Measurements from ENCODE around the gene LRRC28. TPM values are rescaled to one million over a fixed set of nuclear protein-coding genes. Genes with fewer than 3 reads are reported as not detected.
"Not testable (repeated sequence)": the region's sequence is repeated elsewhere in the genome, so short reads cannot be mapped to it uniquely, and the experiment has no call there.

Gene LRRC28
- total RNA-seq, 2 experiments from 2014 or later = 12.5 to 14.4 TPM

DNA sequence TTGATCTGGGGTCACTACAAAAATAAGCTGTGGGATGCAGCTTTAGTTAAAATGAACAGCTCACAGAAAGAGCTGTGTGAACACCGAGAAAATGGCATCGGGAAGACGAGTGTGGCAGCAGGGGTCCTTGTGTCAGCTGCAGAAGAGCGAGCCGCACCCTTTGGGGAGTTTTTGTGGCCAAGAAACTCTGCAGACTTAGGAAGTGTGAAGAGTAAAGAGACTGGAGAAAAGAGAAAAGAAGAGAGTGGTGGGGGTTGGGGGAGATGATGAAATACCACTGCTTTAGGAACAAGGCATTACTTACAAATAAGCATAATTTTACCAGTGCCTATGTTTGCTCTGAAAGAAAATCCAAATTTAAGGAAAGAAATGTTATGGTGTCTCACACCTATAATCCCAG lies 147.8 kb downstream of the LRRC28 start:
- CTCF ChIA-PET = no interaction called here
- ATAC-seq (ENCODE audit: poor library complexity) = no peak

GRCh38 chr15:99399618-99400017 lies 148.3 kb downstream of the LRRC28 start:
- H3K9me3 Mint-ChIP-seq = no peaks in the 10 kb centered on the region
- H3K4me1 Mint-ChIP-seq (ENCODE audit: low read depth) = no peaks in the 10 kb centered on the region
- TF ChIP-seq, protein P1, sequence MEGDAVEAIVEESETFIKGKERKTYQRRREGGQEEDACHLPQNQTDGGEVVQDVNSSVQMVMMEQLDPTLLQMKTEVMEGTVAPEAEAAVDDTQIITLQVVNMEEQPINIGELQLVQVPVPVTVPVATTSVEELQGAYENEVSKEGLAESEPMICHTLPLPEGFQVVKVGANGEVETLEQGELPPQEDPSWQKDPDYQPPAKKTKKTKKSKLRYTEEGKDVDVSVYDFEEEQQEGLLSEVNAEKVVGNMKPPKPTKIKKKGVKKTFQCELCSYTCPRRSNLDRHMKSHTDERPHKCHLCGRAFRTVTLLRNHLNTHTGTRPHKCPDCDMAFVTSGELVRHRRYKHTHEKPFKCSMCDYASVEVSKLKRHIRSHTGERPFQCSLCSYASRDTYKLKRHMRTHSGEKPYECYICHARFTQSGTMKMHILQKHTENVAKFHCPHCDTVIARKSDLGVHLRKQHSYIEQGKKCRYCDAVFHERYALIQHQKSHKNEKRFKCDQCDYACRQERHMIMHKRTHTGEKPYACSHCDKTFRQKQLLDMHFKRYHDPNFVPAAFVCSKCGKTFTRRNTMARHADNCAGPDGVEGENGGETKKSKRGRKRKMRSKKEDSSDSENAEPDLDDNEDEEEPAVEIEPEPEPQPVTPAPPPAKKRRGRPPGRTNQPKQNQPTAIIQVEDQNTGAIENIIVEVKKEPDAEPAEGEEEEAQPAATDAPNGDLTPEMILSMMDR (IDR thresholded peaks at IDR 0.05) = no peak
- no peaks in the 10 kb centered on the region for H3K27me3 Mint-ChIP-seq
- H3K27ac Mint-ChIP-seq = no peak overlapping the region
- no peaks in the 10 kb centered on the region for H3K36me3 Mint-ChIP-seq (ENCODE audit: low read depth)
- Histone ChIP-seq H3K36me3 (ENCODE audit: insufficient read depth, low read length) (no peaks in the 10 kb centered on the region), H3K4me3 (ENCODE audit: low read length) (no peak overlapping the region), H3K27ac (ENCODE audit: low read depth in 1 of 2, low read length in 2 of 2) (no peak overlapping the region), H3K27me3 (ENCODE audit: control insufficient read depth in 1 of 2, insufficient read depth in 2 of 2, low read length in 2 of 2) (no peaks in the 10 kb centered on the region), H3K4me1 (ENCODE audit: insufficient read depth, low read length) (no peaks in the 10 kb centered on the region), H3K9me3 (ENCODE audit: control insufficient read depth in 1 of 2, insufficient read depth in 1 of 2, low read length in 2 of 2) (peaks cover 0 to 4% of the 10 kb centered on the region in 2 experiments)
- ATAC-seq (ENCODE audit: poor library complexity) (no peak), DNase-seq (no peak)
- no peak overlapping the region for H3K4me3 Mint-ChIP-seq
- CTCF ChIA-PET = no interaction called here
- POLR2A ChIA-PET = no interaction called here
- intact Hi-C loops (cut with DNase I, micrococcal nuclease) = no loop called here

More for the DNA sequence above, 147.8 kb downstream of the LRRC28 start:
- TF ChIP-seq, protein P1 (IDR thresholded peaks at IDR 0.05) = no peak
- DNase-seq = no peak
- POLR2A ChIA-PET = no interaction called here
- Mint-ChIP-seq H3K4me1 (ENCODE audit: low read depth) (no peaks in the 10 kb centered on the region), H3K9me3 (no peaks in the 10 kb centered on the region), H3K27me3 (no peaks in the 10 kb centered on the region), H3K4me3 (no peak overlapping the region), H3K36me3 (ENCODE audit: low read depth) (no peaks in the 10 kb centered on the region), H3K27ac (no peak overlapping the region)
- intact Hi-C loops (cut with DNase I, micrococcal nuclease) = no loop called here
- Histone ChIP-seq H3K27ac (ENCODE audit: low read depth in 1 of 2, low read length in 2 of 2) (no peak overlapping the region), H3K4me3 (ENCODE audit: low read length) (no peak overlapping the region), H3K36me3 (ENCODE audit: insufficient read depth, low read length) (no peaks in the 10 kb centered on the region), H3K9me3 (ENCODE audit: control insufficient read depth in 1 of 2, insufficient read depth in 1 of 2, low read length in 2 of 2) (peaks cover 0 to 4% of the 10 kb centered on the region in 2 experiments), H3K27me3 (ENCODE audit: control insufficient read depth in 1 of 2, insufficient read depth in 2 of 2, low read length in 2 of 2) (no peaks in the 10 kb centered on the region), H3K4me1 (ENCODE audit: insufficient read depth, low read length) (no peaks in the 10 kb centered on the region)

DNA sequence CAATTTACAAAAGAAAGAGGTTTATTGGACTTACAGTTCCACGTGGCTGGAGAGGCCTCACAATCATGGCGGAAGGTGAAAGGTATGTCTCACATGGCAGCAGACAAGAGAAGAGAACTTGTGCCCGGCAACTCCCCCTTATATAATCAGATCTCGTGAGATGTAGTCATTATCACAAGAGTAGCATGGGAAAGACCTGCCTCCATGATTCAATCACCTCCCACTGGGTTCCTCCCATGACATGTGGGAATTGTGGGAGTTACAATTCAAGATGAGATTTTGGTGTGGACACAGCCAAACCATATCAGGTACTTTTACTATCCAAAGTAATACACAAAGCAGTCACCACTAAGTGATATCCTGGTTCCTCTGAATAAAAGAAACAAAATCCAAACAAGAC lies 149.9 kb downstream of the LRRC28 start:
- H3K36me3 Mint-ChIP-seq (ENCODE audit: low read depth); H3K4me1 Mint-ChIP-seq (ENCODE audit: low read depth); H3K27ac Mint-ChIP-seq; H3K4me3 ChIP-seq (ENCODE audit: low read length); DNase-seq; ATAC-seq (ENCODE audit: poor library complexity); POLR2A ChIA-PET; H3K9me3 ChIP-seq (ENCODE audit: control insufficient read depth in 1 of 2, insufficient read depth in 1 of 2, low read length in 2 of 2); H3K27me3 Mint-ChIP-seq; H3K36me3 ChIP-seq (ENCODE audit: insufficient read depth, low read length); H3K9me3 Mint-ChIP-seq; H3K4me1 ChIP-seq (ENCODE audit: insufficient read depth, low read length); H3K27ac ChIP-seq (ENCODE audit: low read depth in 1 of 2, low read length in 2 of 2); CTCF ChIA-PET; H3K27me3 ChIP-seq (ENCODE audit: control insufficient read depth in 1 of 2, insufficient read depth in 2 of 2, low read length in 2 of 2); intact Hi-C loops (cut with DNase I, micrococcal nuclease); H3K4me3 Mint-ChIP-seq: not testable (repeated sequence)

DNA sequence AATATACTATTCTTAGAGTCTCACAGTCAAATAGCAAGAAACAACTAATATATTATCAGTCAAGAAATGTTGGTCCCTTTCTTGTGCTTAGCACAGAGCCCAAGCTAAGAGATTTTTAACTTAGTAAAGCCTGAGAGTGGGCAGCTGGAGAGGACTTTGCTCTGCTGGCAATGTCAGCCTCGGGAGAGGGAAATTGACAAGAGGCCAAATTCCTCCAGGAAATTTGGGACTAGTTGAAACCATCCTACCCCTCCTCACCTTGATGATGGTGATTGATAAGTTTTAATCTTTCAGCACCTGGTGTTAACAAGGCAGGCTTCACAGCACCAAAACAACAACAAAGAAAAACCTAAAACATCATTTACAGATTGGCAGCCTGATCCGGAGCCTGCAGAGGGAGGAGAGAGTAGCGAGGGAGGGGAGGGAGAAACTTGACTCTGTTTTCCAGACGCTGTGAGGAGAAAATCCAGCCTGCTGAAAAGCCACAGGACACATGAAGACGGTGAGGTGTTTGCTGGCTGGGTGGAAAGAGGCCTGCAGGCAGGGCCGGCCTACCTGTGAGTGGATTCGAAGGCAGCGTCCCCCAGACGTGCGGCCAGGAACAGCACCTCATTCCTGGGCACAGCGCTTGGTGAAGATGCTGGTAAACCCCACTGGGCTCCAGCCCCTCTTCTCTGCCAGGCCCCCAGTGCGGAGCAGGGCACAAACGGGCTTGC lies 150.9 kb downstream of the LRRC28 start:
- no peak for ATAC-seq (ENCODE audit: poor library complexity)
- H3K27ac Mint-ChIP-seq = no peak overlapping the region
- no peaks in the 10 kb centered on the region for H3K9me3 Mint-ChIP-seq
- intact Hi-C loops (cut with DNase I, micrococcal nuclease) = no loop called here
- no peaks in the 10 kb centered on the region for H3K4me1 Mint-ChIP-seq (ENCODE audit: low read depth)
- ChIA-PET CTCF (no interaction called here), POLR2A (no interaction called here)
- DNase-seq = no peak
- no peaks in the 10 kb centered on the region for H3K36me3 Mint-ChIP-seq (ENCODE audit: low read depth)
- H3K27me3 ChIP-seq (ENCODE audit: control insufficient read depth in 1 of 2, insufficient read depth in 2 of 2, low read length in 2 of 2) = no peaks in the 10 kb centered on the region
- H3K36me3 ChIP-seq (ENCODE audit: insufficient read depth, low read length) = no peaks in the 10 kb centered on the region
- H3K4me3 Mint-ChIP-seq = no peak overlapping the region
- H3K9me3 ChIP-seq (ENCODE audit: control insufficient read depth in 1 of 2, insufficient read depth in 1 of 2, low read length in 2 of 2) = peaks cover 0 to 4% of the 10 kb centered on the region in 2 experiments
- no peaks in the 10 kb centered on the region for H3K27me3 Mint-ChIP-seq
- no peaks in the 10 kb centered on the region for H3K4me1 ChIP-seq (ENCODE audit: insufficient read depth, low read length)
- TF ChIP-seq, protein P1 (IDR thresholded peaks at IDR 0.05) = no peak
- no peak overlapping the region for H3K27ac ChIP-seq (ENCODE audit: low read depth in 1 of 2, low read length in 2 of 2)
- H3K4me3 ChIP-seq (ENCODE audit: low read length) = no peak overlapping the region
